ENCODE measurements around the gene MOGAT2. TPM values are rescaled to one million over a fixed set of nuclear protein-coding genes. Genes with fewer than 3 reads are reported as not detected.

Gene MOGAT2
- total RNA-seq, 1 experiment from 2014 or later, result 0.12 TPM

DNA sequence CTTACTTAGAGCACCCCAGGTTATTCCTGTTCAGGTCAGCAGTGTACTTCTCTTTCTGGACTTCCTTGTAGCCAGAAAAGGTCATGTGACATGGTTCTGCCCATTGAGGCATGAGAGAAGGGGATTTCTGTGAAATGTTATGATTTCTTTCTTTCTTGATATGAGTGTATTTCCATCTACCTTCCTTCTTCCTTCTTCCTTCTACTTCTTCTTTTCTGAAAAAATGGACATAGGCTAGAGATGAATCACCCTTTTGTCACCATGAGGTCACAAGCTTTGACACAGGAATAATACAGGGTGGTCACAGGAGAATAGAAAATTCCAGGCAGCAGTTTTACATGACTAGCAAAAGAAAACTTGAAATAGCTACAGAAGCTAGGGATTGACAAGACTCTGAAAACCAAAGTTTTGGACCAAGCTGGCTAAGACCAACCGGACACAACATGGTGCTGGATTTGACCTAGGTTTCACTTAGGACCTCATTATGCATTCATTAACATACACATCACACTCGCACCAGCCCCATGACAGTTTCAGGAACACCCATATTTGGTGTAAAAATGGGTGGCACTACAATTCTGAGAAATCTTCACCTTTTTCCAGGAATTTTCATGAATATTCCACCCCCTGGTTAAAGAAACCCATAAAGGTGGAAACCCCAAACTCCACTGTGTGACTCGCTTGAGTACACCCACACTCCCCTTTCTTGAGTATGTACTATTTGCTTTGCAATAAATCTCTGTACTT is 27.6 kb upstream of the MOGAT2 start:
- BruUV-seq (replicated peaks), result no TSS peak
- no peaks in the 10 kb centered on the region for H4K20me1 ChIP-seq (ENCODE audit: insufficient read depth)
- ChIA-PET RAD21 (ENCODE audit: low non-redundant PET in 1 of 2, low total read pairs in 2 of 2, uncharacterized antibody in 2 of 2, unreplicated experiment in 2 of 2) (no interaction called here), CTCF (no interaction called here), POLR2A (interaction anchor here (1.4 kb wide), 1 partner anchor 15 kb away, joined by 4 read pairs; no protein-coding TSS in a partner anchor)
- H3K4me2 ChIP-seq (ENCODE audit: low read length), result no peak overlapping the region
- H3K4me1 ChIP-seq (ENCODE audit: control insufficient read depth in 1 of 2, insufficient read depth in 2 of 2, low read length in 2 of 2), result peaks cover 0 to 5% of the 10 kb centered on the region in 2 experiments; a peak in 1 of 4 replicates
- H3K27me3 ChIP-seq (ENCODE audit: insufficient read depth, low read length), result no peaks in the 10 kb centered on the region
- H3K9ac ChIP-seq (ENCODE audit: low read length), result no peak overlapping the region
- no peaks in the 10 kb centered on the region for H3K79me2 ChIP-seq (ENCODE audit: insufficient read depth, low read length)
- no peak for ATAC-seq
- no peak overlapping the region for H3K27ac ChIP-seq (ENCODE audit: low read depth, low read length)
- H3K4me3 ChIP-seq (replicated peaks in 1 of 2; ENCODE audit: low read depth in 1 of 2, low read length in 2 of 2), result no peak overlapping the region
- H2AFZ ChIP-seq (ENCODE audit: low read depth, low read length, poor library complexity, severe bottlenecking), result no peak overlapping the region
- no peaks in the 10 kb centered on the region for H3K36me3 ChIP-seq (ENCODE audit: control insufficient read depth in 1 of 2, insufficient read depth in 2 of 2, low read length in 2 of 2)
- H3K9me3 ChIP-seq (ENCODE audit: control insufficient read depth in 1 of 2, insufficient read depth in 1 of 2, low read depth in 1 of 2, low read length in 2 of 2), result no peaks in the 10 kb centered on the region
- intact Hi-C loops (cut with micrococcal nuclease), result no loop called here
- no peak for TF ChIP-seq SP1 (IDR thresholded peaks at IDR 0.05; ENCODE audit: low read depth)
- TF ChIP-seq, protein P1, sequence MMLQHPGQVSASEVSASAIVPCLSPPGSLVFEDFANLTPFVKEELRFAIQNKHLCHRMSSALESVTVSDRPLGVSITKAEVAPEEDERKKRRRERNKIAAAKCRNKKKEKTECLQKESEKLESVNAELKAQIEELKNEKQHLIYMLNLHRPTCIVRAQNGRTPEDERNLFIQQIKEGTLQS (IDR thresholded peaks at IDR 0.05), result no peak
- TF ChIP-seq FOSL1 (IDR thresholded peaks at IDR 0.05; ENCODE audit: low read depth), result no peak
- TF ChIP-seq, protein P2, sequence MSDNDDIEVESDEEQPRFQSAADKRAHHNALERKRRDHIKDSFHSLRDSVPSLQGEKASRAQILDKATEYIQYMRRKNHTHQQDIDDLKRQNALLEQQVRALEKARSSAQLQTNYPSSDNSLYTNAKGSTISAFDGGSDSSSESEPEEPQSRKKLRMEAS (IDR thresholded peaks at IDR 0.05), result no peak
- TF ChIP-seq, protein P3, sequence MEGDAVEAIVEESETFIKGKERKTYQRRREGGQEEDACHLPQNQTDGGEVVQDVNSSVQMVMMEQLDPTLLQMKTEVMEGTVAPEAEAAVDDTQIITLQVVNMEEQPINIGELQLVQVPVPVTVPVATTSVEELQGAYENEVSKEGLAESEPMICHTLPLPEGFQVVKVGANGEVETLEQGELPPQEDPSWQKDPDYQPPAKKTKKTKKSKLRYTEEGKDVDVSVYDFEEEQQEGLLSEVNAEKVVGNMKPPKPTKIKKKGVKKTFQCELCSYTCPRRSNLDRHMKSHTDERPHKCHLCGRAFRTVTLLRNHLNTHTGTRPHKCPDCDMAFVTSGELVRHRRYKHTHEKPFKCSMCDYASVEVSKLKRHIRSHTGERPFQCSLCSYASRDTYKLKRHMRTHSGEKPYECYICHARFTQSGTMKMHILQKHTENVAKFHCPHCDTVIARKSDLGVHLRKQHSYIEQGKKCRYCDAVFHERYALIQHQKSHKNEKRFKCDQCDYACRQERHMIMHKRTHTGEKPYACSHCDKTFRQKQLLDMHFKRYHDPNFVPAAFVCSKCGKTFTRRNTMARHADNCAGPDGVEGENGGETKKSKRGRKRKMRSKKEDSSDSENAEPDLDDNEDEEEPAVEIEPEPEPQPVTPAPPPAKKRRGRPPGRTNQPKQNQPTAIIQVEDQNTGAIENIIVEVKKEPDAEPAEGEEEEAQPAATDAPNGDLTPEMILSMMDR (IDR thresholded peaks at IDR 0.05 in 2 of 3, conservative IDR thresholded peaks at IDR 0.05 in 1 of 3; ENCODE audit: borderline replicate concordance in 1 of 3, insufficient read depth in 1 of 3, low read depth in 2 of 3, low read length in 2 of 3), result no peak
- TF ChIP-seq JUND (IDR thresholded peaks at IDR 0.05), result no peak
- TF ChIP-seq CEBPB (IDR thresholded peaks at IDR 0.05; ENCODE audit: low read depth), result no peak
- TF ChIP-seq SIN3A (IDR thresholded peaks at IDR 0.05; ENCODE audit: low read depth), result no peak
- no peak for DNase-seq (ENCODE audit: low read depth, low spot score)
- H3K9me2 ChIP-seq (ENCODE audit: insufficient read depth), result no peaks in the 10 kb centered on the region
